Measurements from ENCODE around the gene ZEB2. TPM values are rescaled to one million over a fixed set of nuclear protein-coding genes. Genes with fewer than 3 reads are reported as not detected.

The ZEB2 gene
- total RNA-seq, 2 experiments from 2014 or later, result 4.0 to 16.9 TPM

DNA sequence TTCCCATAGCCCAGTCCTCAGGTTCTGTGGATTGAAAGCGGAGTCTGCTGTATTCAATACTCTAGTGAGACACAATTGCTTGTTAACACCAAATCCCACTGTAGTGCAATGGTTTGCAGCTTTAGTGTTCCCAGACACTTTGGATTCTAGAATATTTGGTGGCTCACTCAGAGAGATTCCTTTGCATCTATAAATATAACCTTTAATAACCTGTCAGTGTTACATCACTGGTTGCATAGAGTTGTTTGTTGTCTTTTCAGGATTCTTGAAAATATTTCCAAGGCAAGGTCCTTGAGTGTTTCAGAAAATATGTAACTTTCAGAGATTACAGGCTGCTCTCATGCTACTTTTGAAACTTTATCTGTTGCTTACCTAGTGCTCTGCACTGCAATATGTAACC is 157.5 kb downstream of the ZEB2 start:
- Histone ChIP-seq H3K9me3 (ENCODE audit: low read length) (no peaks in the 10 kb centered on the region), H3K4me2 (ENCODE audit: low read length) (no peak overlapping the region), H2AFZ (ENCODE audit: low read length) (no peak overlapping the region), H3K79me2 (ENCODE audit: insufficient read depth, low read depth, low read length) (no peaks in the 10 kb centered on the region), H4K20me1 (ENCODE audit: insufficient read depth, low read length) (no peaks in the 10 kb centered on the region), H3K27ac (ENCODE audit: low read depth, low read length, poor library complexity, severe bottlenecking) (no peak overlapping the region), H3K9me2 (ENCODE audit: insufficient read depth, low read length) (no peaks in the 10 kb centered on the region), H3K4me3 (ENCODE audit: low read depth, low read length, poor library complexity, severe bottlenecking) (no peak overlapping the region), H3K36me3 (ENCODE audit: insufficient read depth, low read length) (no peaks in the 10 kb centered on the region), H3K4me1 (ENCODE audit: insufficient read depth, low read length, poor library complexity, severe bottlenecking) (peaks cover 4% of the 10 kb centered on the region)
- POLR2A ChIA-PET, result no interaction called here
- CTCF ChIA-PET (ENCODE audit: unreplicated experiment), result no interaction called here
- intact Hi-C loops (cut with micrococcal nuclease; ENCODE audit: unreplicated experiment), result no loop called here
- DNase-seq (ENCODE audit: low spot score), result no peak
- TF ChIP-seq EZH2phosphoT487 (IDR thresholded peaks at IDR 0.05; ENCODE audit: borderline replicate concordance, low read depth, low read length) (no peak), CTCF (conservative IDR thresholded peaks at IDR 0.05; ENCODE audit: low read length) (no peak)
- no TSS peak for BruUV-seq (replicated peaks)

- intact Hi-C loops (cut with micrococcal nuclease; ENCODE audit: unreplicated experiment), result no loop called here
- H2AFZ ChIP-seq (ENCODE audit: low read length), result no peak overlapping the region
- TF ChIP-seq EZH2phosphoT487 (IDR thresholded peaks at IDR 0.05; ENCODE audit: borderline replicate concordance, low read depth, low read length) (no peak), CTCF (conservative IDR thresholded peaks at IDR 0.05; ENCODE audit: low read length) (no peak)
- POLR2A ChIA-PET, result no interaction called here
- no peak for DNase-seq (ENCODE audit: low spot score)
- H3K9me3 ChIP-seq (ENCODE audit: low read length), result no peaks in the 10 kb centered on the region
- no peak overlapping the region for H3K4me2 ChIP-seq (ENCODE audit: low read length)
- H4K20me1 ChIP-seq (ENCODE audit: insufficient read depth, low read length), result no peaks in the 10 kb centered on the region
- no peaks in the 10 kb centered on the region for H3K79me2 ChIP-seq (ENCODE audit: insufficient read depth, low read depth, low read length)
- no peaks in the 10 kb centered on the region for H3K36me3 ChIP-seq (ENCODE audit: insufficient read depth, low read length)
- no peaks in the 10 kb centered on the region for H3K9me2 ChIP-seq (ENCODE audit: insufficient read depth, low read length)
- peaks cover 4% of the 10 kb centered on the region for H3K4me1 ChIP-seq (ENCODE audit: insufficient read depth, low read length, poor library complexity, severe bottlenecking)
- H3K4me3 ChIP-seq (ENCODE audit: low read depth, low read length, poor library complexity, severe bottlenecking), result no peak overlapping the region
- BruUV-seq (replicated peaks), result no TSS peak
- CTCF ChIA-PET (ENCODE audit: unreplicated experiment), result interaction anchor here (0.7 kb wide), 1 partner anchor 88 kb away, joined by 4 read pairs; no protein-coding TSS in a partner anchor
- H3K27ac ChIP-seq (ENCODE audit: low read depth, low read length, poor library complexity, severe bottlenecking), result no peak overlapping the region
Measured at GRCh38 chr2:144361742-144362141, 158.2 kb downstream of the ZEB2 start.

DNA sequence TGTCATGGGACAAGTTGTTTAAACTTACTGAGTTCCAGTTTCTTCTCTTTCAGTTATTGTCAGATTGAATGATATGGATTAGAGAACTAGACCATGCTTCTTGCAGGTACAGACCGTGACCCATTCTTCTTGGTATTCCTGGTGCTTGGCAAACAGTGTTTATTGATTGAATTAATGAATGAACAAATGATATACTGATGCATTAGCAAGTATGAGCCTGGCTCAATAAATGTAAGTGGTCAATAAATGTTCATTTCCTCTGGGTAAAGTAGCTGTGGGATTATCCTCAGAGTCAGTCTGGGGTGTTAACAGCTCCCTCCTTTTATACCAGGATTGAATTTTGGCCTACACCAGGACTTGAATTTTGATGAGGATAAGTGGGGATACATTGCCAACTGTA is 160.2 kb downstream of the ZEB2 start:
- no peaks in the 10 kb centered on the region for H3K36me3 ChIP-seq (ENCODE audit: insufficient read depth, low read length)
- intact Hi-C loops (cut with micrococcal nuclease; ENCODE audit: unreplicated experiment), result no loop called here
- TF ChIP-seq EZH2phosphoT487 (IDR thresholded peaks at IDR 0.05; ENCODE audit: borderline replicate concordance, low read depth, low read length) (no peak), CTCF (conservative IDR thresholded peaks at IDR 0.05; ENCODE audit: low read length) (no peak)
- no peak for DNase-seq (ENCODE audit: low spot score)
- BruUV-seq (replicated peaks), result no TSS peak
- CTCF ChIA-PET (ENCODE audit: unreplicated experiment), result no interaction called here
- no peaks in the 10 kb centered on the region for H3K79me2 ChIP-seq (ENCODE audit: insufficient read depth, low read depth, low read length)
- H3K9me2 ChIP-seq (ENCODE audit: insufficient read depth, low read length), result no peaks in the 10 kb centered on the region
- POLR2A ChIA-PET, result no interaction called here
- H3K27ac ChIP-seq (ENCODE audit: low read depth, low read length, poor library complexity, severe bottlenecking), result no peak overlapping the region
- no peaks in the 10 kb centered on the region for H3K9me3 ChIP-seq (ENCODE audit: low read length)
- H4K20me1 ChIP-seq (ENCODE audit: insufficient read depth, low read length), result no peaks in the 10 kb centered on the region
- no peak overlapping the region for H3K4me2 ChIP-seq (ENCODE audit: low read length)
- H3K4me1 ChIP-seq (ENCODE audit: insufficient read depth, low read length, poor library complexity, severe bottlenecking), result peaks cover 4% of the 10 kb centered on the region
- H2AFZ ChIP-seq (ENCODE audit: low read length), result peak overlapping the region; percentile 65; the same call in 1 of the 2 replicates
- no peak overlapping the region for H3K4me3 ChIP-seq (ENCODE audit: low read depth, low read length, poor library complexity, severe bottlenecking)

All from OCI-LY7 (cell line).